Measurements from ENCODE around the gene PEAR1. TPM values are rescaled to one million over a fixed set of nuclear protein-coding genes. Genes with fewer than 3 reads are reported as not detected.

PEAR1 gene
- total RNA-seq, 6 donors from 2014 or later: 8.4 to 33.5 (median 13.7) TPM

GRCh38 chr1:156944268-156944667, 50.8 kb downstream of the PEAR1 start:
- Histone ChIP-seq H3K9me3 (no peaks in the 10 kb centered on the region), H3K4me1 (no peaks in the 10 kb centered on the region), H3K27ac (no peak overlapping the region), H3K4me3 (no peak overlapping the region), H3K27me3 (no peaks in the 10 kb centered on the region), H3K36me3 (peaks cover 31 to 98% (median 90%) of the 10 kb centered on the region in 4 donors)
- 93 to 95% methylated on average over 1 of the region's 1 CpG for WGBS, 2 donors
- DNase-seq (no peak), ATAC-seq (ENCODE audit: low FRiP score in 2 of 2) (no peak)
- TF ChIP-seq POLR2A (IDR thresholded peaks at IDR 0.05) (no peak), CTCF (IDR thresholded peaks at IDR 0.05) (no peak), EP300 (IDR thresholded peaks at IDR 0.05) (no peak), POLR2AphosphoS5 (IDR thresholded peaks at IDR 0.05) (no peak)

GRCh38 chr1:156944848-156945247, 51.3 kb downstream of the PEAR1 start:
- DNase-seq (no peak), ATAC-seq (ENCODE audit: low FRiP score in 2 of 2) (no peak)
- WGBS, 2 donors: 89 to 96% methylated on average over 8 of the region's 8 CpGs
- Histone ChIP-seq H3K36me3 (peaks cover 31 to 98% (median 90%) of the 10 kb centered on the region in 4 donors), H3K4me3 (no peak overlapping the region), H3K4me1 (no peaks in the 10 kb centered on the region), H3K27me3 (no peaks in the 10 kb centered on the region), H3K27ac (no peak overlapping the region), H3K9me3 (no peaks in the 10 kb centered on the region)
- no peak for TF ChIP-seq POLR2A (IDR thresholded peaks at IDR 0.05)
- TF ChIP-seq EP300 (IDR thresholded peaks at IDR 0.05): no peak
- no peak for TF ChIP-seq POLR2AphosphoS5 (IDR thresholded peaks at IDR 0.05)
- no peak for TF ChIP-seq CTCF (IDR thresholded peaks at IDR 0.05)

- Histone ChIP-seq H3K36me3 (peaks cover 27 to 98% (median 85%) of the 10 kb centered on the region in 4 donors), H3K9me3 (no peaks in the 10 kb centered on the region), H3K4me3 (no peak overlapping the region), H3K27ac (no peak overlapping the region), H3K4me1 (no peaks in the 10 kb centered on the region), H3K27me3 (no peaks in the 10 kb centered on the region)
- DNase-seq (peak in 1 of 2 donors; percentile 11), ATAC-seq (ENCODE audit: low FRiP score in 2 of 2) (no peak)
- no peak for TF ChIP-seq CTCF (IDR thresholded peaks at IDR 0.05)
- TF ChIP-seq POLR2A (IDR thresholded peaks at IDR 0.05): no peak
- TF ChIP-seq POLR2AphosphoS5 (IDR thresholded peaks at IDR 0.05): no peak
- TF ChIP-seq EP300 (IDR thresholded peaks at IDR 0.05): no peak
- 79 to 84% methylated on average over 10 to 11 of the region's 11 CpGs for WGBS, 2 donors
These were observed 52.6 kb downstream of the PEAR1 start for GRCh38 chr1:156945881-156946661.

DNA sequence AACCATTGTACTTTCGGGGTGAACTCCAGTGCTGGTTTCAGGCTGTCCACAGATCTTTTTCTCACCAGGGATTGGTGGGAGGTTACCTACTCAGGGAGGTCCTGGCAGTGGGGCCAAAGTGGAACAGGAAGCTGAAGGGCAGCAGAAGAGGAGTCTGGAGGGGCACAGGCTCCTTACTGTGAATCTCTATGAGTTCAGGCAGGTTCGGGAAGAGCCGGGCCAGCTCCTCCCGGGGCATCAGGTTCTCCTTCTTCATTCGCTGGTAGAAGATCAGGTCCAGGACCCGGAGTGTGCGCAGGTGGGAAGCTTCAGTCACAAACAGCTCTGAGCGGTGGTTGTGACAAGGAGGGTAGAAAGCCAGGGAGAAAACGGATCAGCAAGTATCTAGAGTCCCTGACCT, 53.6 kb downstream of the PEAR1 start:
- 93 to 96% methylated on average over 9 of the region's 9 CpGs for WGBS, 2 donors
- no peaks in the 10 kb centered on the region for H3K27me3 ChIP-seq
- H3K36me3 ChIP-seq: peaks cover 27 to 98% (median 84%) of the 10 kb centered on the region in 4 donors

More for the DNA sequence above, 53.6 kb downstream of the PEAR1 start:
- ATAC-seq (ENCODE audit: low FRiP score in 2 of 2) (no peak), DNase-seq (peak in 1 of 2 donors; percentile 15)
- no peak overlapping the region for H3K27ac ChIP-seq
- H3K4me3 ChIP-seq: no peak overlapping the region
- no peaks in the 10 kb centered on the region for H3K4me1 ChIP-seq
- no peak for TF ChIP-seq EP300 (IDR thresholded peaks at IDR 0.05)
- TF ChIP-seq POLR2A (IDR thresholded peaks at IDR 0.05): no peak
- no peak for TF ChIP-seq CTCF (IDR thresholded peaks at IDR 0.05)
- no peaks in the 10 kb centered on the region for H3K9me3 ChIP-seq
